ENCODE results near the gene PHLDA3. TPM values are rescaled to one million over a fixed set of nuclear protein-coding genes. Genes with fewer than 3 reads are reported as not detected.

Gene PHLDA3
- total RNA-seq, result 10 to 100 TPM; 18.4 to 48.1 (median 33.4) TPM
- polyA plus RNA-seq, result 10 to 100 TPM; 15.2 to 22.9 TPM
- long read RNA-seq, donor 1, transcript PHLDA3-202 (2 exons, 2,640 nt), result major isoform, 62 of 67 reads
- long read RNA-seq, donor 1, partial matches to known transcripts, result 0 of 67 reads
- long read RNA-seq, donor 1, other reads (novel, unspliced or antisense), result 4 of 67 reads
- long read RNA-seq, donor 2, transcript PHLDA3-202 (2 exons, 2,640 nt), result major isoform, 7 of 10 reads
- long read RNA-seq, donor 2, partial matches to known transcripts, result 0 of 10 reads
- long read RNA-seq, donor 2, other reads (novel, unspliced or antisense), result 3 of 10 reads
- long read RNA-seq, donor 3, transcript PHLDA3-202 (2 exons, 2,640 nt), result major isoform, 84 of 88 reads
- long read RNA-seq, donor 3, partial matches to known transcripts, result 0 of 88 reads
- long read RNA-seq, donor 3, other reads (novel, unspliced or antisense), result 4 of 88 reads

GRCh38 chr1:201468844-201469644 is at the start of gene PHLDA3:
Gene PHLDA3 (minus strand): TSS chr1:201469188. CDS start chr1:201468786, 402 bp downstream.
- Histone ChIP-seq H3K27ac (peak within 1 kb of the TSS; percentile 86 to 98 (median 94)), H3K4me1 (peaks cover 0 to 42% (median 16%) of the 10 kb centered on the region in 12 donors), H3K4me3 (peak within 1 kb of the TSS; percentile 71 to 97 (median 90)), H3K9me3 (no peaks in the 10 kb centered on the region), H3K27me3 (peaks cover 0 to 18% (median 0%) of the 10 kb centered on the region in 9 donors), H3K36me3 (peaks cover 0 to 22% (median 18%) of the 10 kb centered on the region in 9 donors)
- ATAC-seq (peak; percentile 63 to 89 (median 86)), DNase-seq (peak; percentile 87 to 92 (median 92))
- intact Hi-C loops (cut with DNase I), result loop anchor here in 2 of 10 donors (1.0 to 2.0 kb wide), 2 partner anchors 20 to 26 kb away; no protein-coding TSS in a partner anchor
- peak in 1 of 2 donors; percentile 85 for TF ChIP-seq POLR2A (IDR thresholded peaks at IDR 0.05)
- TF ChIP-seq, protein P1, sequence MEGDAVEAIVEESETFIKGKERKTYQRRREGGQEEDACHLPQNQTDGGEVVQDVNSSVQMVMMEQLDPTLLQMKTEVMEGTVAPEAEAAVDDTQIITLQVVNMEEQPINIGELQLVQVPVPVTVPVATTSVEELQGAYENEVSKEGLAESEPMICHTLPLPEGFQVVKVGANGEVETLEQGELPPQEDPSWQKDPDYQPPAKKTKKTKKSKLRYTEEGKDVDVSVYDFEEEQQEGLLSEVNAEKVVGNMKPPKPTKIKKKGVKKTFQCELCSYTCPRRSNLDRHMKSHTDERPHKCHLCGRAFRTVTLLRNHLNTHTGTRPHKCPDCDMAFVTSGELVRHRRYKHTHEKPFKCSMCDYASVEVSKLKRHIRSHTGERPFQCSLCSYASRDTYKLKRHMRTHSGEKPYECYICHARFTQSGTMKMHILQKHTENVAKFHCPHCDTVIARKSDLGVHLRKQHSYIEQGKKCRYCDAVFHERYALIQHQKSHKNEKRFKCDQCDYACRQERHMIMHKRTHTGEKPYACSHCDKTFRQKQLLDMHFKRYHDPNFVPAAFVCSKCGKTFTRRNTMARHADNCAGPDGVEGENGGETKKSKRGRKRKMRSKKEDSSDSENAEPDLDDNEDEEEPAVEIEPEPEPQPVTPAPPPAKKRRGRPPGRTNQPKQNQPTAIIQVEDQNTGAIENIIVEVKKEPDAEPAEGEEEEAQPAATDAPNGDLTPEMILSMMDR (IDR thresholded peaks at IDR 0.05), result peak in 4 of 12 donors; percentile 5 to 29 (median 8)
- 0 to 4% (median 2%) methylated on average over 20 to 76 of the region's 76 CpGs for WGBS, 4 donors

- H3K27ac ChIP-seq, result no peak overlapping the region
- no peaks in the 10 kb centered on the region for H3K27me3 ChIP-seq
- peaks cover 0 to 8% (median 2%) of the 10 kb centered on the region in 12 donors for H3K4me1 ChIP-seq
- H3K4me3 ChIP-seq, result no peak overlapping the region
- DNase-seq, result no peak
- H3K9me3 ChIP-seq, result peaks cover 0 to under 1% (median 0%) of the 10 kb centered on the region in 12 donors
- no peak for TF ChIP-seq POLR2A (IDR thresholded peaks at IDR 0.05)
- TF ChIP-seq, protein P1 (IDR thresholded peaks at IDR 0.05), result no peak
- no peak for ATAC-seq
- H3K36me3 ChIP-seq, result no peaks in the 10 kb centered on the region
- intact Hi-C loops (cut with DNase I), result loop anchor here in 2 of 10 donors (5.0 to 10.0 kb wide), 2 partner anchors 261 to 263 kb away; no protein-coding TSS in a partner anchor
- WGBS, 4 donors, result 90 to 94% (median 93%) methylated on average over 5 of the region's 5 CpGs
Measured at GRCh38 chr1:201518071-201518470, 49.1 kb upstream of the PHLDA3 start.

GRCh38 chr1:201517631-201518030 is 48.6 kb upstream of the PHLDA3 start:
- Histone ChIP-seq H3K36me3 (no peaks in the 10 kb centered on the region), H3K4me1 (peaks cover 2 to 12% (median 6%) of the 10 kb centered on the region in 12 donors), H3K27me3 (no peaks in the 10 kb centered on the region), H3K27ac (no peak overlapping the region), H3K4me3 (no peak overlapping the region), H3K9me3 (no peaks in the 10 kb centered on the region)
- 80 to 87% (median 83%) methylated on average over 7 of the region's 7 CpGs for WGBS, 4 donors
- intact Hi-C loops (cut with DNase I), result loop anchor here in 2 of 10 donors (5.0 to 10.0 kb wide), 2 partner anchors 260 to 263 kb away; no protein-coding TSS in a partner anchor
- TF ChIP-seq POLR2A (IDR thresholded peaks at IDR 0.05), result no peak
- TF ChIP-seq, protein P1 (IDR thresholded peaks at IDR 0.05), result no peak
- DNase-seq (no peak), ATAC-seq (no peak)
